HUES6 (cell line): ENCODE data around the gene SMIM15.
"Not testable (repeated sequence)": the region's sequence is repeated elsewhere in the genome, so short reads cannot be mapped to it uniquely, and the experiment has no call there.

ENCODE experiments used
- H3K27ac ChIP-seq: 2 replicates; pipeline ENCODE4 v1.7.0; 2013; ENCODE audit warnings: low read depth, mild to moderate bottlenecking, low read length, inconsistent platforms
- H3K27me3 ChIP-seq: 2 replicates; pipeline ENCODE4 v1.6.1; 2013; ENCODE audit warnings: low read length; ENCODE audit not compliant: control insufficient read depth, insufficient read depth
- H3K36me3 ChIP-seq: 2 replicates; pipeline ENCODE4 v1.6.1; 2013; ENCODE audit warnings: low read length; ENCODE audit not compliant: control insufficient read depth, insufficient read depth
- H3K4me1 ChIP-seq: 2 replicates; pipeline ENCODE4 v1.6.1; 2013; ENCODE audit warnings: low read length; ENCODE audit not compliant: control insufficient read depth, insufficient read depth
- H3K4me3 ChIP-seq: 2 replicates; pipeline ENCODE4 v1.5.1; 2013; ENCODE audit warnings: low read depth, low read length
- H3K9ac ChIP-seq: one replicate; pipeline ENCODE4 v1.6.1; 2013; ENCODE audit warnings: mild to moderate bottlenecking, low read length
- H3K9me3 ChIP-seq: 2 replicates; pipeline ENCODE4 v1.6.1; 2013; ENCODE audit warnings: low read depth, low read length; ENCODE audit not compliant: control insufficient read depth, insufficient read depth

SMIM15 gene, protein sequence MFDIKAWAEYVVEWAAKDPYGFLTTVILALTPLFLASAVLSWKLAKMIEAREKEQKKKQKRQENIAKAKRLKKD

DNA sequence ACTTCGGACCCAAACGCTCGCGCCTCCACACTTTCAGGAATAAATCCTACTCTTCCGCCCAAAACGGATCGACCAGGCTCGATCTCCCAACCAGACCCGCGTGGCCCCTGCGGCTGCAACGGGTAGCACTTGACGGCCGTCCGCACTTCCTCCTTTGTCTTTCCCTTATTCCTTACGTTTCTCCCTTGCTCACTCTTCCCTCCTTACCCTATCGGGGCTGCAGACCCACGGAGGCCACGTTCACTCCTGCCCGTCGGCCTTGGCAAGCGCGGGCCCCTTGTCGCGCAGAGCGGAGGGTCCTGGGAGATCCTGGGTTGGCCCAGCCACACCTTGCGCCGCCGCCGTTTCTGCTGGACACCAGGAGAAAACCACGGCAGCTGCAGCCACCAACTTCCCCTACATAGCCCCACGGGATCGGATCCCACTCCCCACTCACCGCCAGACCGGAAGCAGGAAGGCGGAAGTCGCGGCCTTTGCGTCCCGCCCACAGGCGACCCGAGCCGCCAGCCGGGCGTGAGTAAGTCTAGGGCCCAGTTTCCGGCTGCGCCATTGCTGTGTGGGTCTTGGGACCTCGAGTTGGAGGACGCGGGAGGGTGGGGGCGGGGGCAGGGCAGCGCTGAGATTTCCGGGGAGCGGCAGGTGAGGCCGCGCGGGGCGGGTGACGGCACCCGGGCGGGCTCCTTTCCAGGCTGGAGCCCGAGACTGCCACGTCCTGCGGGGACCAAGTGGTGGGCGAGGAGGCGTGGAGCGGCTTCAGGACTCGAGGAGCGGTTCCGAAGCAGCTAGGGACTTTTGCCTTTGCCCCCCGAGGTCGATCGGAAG, at the start of gene SMIM15:
SMIM15 (minus strand) TSS at position 459 of the 822 bp plus-strand sequence. CDS start 2,297 bp downstream, outside the sequence.
- Histone ChIP-seq H3K27ac (peak within 1 kb of the TSS; percentile 91), H3K4me1 (peaks cover 14% of the 10 kb centered on the region; the same call in 1 of the 2 replicates), H3K4me3 (peak within 1 kb of the TSS; percentile 97)

DNA sequence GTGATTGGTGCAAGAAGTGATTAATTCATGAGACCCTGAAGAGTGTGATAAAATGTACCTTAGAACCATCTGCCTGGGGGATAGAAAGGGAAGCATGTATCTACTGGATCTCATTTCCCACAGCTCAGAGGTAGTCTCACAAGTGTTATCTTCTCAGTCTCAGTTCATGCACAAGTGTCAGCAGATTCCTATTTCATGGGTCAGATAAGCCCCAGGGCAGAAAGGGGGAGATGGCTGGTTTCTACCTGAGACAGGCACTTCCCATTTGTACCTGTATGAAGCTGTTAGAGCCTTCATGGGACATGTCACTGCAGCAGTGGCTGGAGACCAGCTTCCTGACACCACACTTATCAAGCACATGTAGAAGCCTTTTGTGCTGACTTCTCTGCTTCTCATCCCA, 45.6 kb upstream of the SMIM15 start:
- no peaks in the 10 kb centered on the region for H3K4me1 ChIP-seq
- peaks cover 31% of the 10 kb centered on the region for H3K9me3 ChIP-seq
- no peak overlapping the region for H3K27ac ChIP-seq
- no peak overlapping the region for H3K9ac ChIP-seq
- no peaks in the 10 kb centered on the region for H3K27me3 ChIP-seq
- H3K36me3 ChIP-seq = no peaks in the 10 kb centered on the region
- no peak overlapping the region for H3K4me3 ChIP-seq

More for the DNA sequence above, at the start of gene SMIM15:
- Histone ChIP-seq H3K27me3 (no peaks in the 10 kb centered on the region), H3K9me3 (peaks cover 7% of the 10 kb centered on the region), H3K9ac (peak within 1 kb of the TSS; percentile 91), H3K36me3 (peaks cover 41% of the 10 kb centered on the region)

DNA sequence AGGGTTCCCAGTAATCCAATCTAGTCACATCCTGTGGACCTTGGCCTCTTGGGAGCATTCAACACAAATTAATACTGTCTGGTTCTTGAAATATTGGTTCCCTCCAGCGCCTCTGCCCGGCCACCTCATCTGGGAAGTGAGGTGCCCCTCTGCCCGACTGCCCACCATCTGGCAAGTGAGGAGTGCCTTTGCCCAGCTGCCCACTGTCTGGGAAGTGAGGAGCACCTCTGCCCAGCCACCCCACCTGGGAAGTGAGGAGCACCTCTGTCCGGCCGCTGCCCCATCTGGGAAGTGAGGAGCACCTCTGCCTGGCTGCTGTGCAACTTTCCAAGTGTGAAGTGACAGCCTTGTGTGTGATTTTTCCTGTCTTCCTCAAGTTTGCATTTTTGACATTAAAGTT, 42.7 kb upstream of the SMIM15 start:
- Histone ChIP-seq H3K9me3 (peaks cover 31% of the 10 kb centered on the region), H3K9ac (no peak overlapping the region), H3K27ac (no peak overlapping the region), H3K4me1 (peaks cover 9% of the 10 kb centered on the region; the same call in 1 of the 2 replicates), H3K36me3 (no peaks in the 10 kb centered on the region), H3K27me3 (no peaks in the 10 kb centered on the region), H3K4me3 (no peak overlapping the region)

DNA sequence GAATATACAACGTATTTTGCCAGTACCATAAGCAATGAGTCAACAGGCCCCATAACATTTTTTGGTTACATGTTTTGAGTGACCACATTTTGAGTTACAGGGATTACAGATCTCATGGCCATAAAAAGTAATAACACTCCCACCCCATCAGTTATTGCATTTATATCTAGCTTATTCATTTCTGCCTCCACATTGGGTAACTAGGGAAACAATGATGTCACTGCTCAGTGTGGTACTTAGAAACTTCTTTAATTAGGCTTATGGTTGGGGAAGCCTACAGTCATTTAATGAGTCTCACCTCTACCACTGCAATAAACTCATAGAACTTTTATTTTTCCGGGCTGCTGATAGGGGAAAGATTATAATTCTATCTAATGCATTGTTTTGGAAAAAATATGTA, 39.9 kb upstream of the SMIM15 start:
- Histone ChIP-seq H3K4me3 (no peak overlapping the region), H3K36me3 (no peaks in the 10 kb centered on the region), H3K27me3 (no peaks in the 10 kb centered on the region), H3K4me1 (peaks cover 9% of the 10 kb centered on the region; the same call in 1 of the 2 replicates), H3K27ac (no peak overlapping the region), H3K9me3 (peaks cover 11% of the 10 kb centered on the region; the same call in 1 of the 2 replicates), H3K9ac (no peak overlapping the region)

DNA sequence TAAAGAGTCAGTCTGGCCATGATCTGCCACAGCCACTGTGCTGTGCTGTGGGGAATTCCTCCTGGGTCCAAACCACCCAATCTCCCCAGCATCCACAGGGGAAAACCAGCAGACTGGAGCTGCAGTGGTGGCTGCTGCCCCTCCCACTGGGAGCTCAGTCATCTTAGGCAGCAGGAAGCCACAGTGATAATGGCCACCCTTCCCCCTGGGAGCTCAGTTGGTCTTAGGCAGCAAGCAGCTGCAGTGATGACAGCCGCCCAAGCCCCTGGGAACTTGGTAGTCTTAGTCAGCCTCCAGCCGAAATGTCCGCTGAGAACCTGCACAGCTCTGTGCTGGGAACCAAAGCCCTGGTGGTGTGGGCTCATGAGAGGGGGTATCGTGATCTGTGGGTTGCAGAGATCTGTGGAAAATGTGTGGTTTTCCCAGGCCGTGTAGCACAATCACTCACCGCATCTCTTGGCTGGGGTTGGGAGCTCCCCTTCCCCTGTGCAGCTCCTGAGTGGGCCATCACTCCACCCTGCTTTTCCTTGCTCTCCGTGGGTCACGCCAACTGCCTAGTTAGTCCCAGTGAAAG, 38.4 kb upstream of the SMIM15 start:
- Histone ChIP-seq H3K4me3 (no peak overlapping the region), H3K4me1 (peaks cover 9% of the 10 kb centered on the region; the same call in 1 of the 2 replicates), H3K9ac (no peak overlapping the region), H3K27me3 (no peaks in the 10 kb centered on the region), H3K27ac (no peak overlapping the region), H3K9me3 (0 out of 2 replicates have a peak, but pooled peaks cover 8% of the 10 kb centered on the region), H3K36me3 (no peaks in the 10 kb centered on the region)

DNA sequence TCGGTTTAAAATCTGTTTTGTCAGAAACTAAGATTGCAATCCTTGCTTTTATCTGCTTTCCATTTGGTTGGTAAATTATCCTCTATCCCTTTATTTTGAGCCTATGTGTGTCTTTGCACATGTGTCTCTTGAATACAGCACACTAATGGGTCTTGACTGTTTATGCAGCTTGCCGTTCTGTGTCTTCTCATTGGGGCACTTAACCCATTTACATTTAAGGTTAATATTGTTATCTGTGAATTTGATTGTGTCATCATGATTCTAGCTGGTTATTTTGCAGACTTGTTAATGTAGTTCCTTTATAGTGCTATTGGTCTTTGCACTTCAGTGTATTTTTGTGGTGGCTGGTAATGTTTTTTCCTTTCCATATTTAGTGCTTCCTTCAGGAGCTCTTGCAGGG, 36.3 kb upstream of the SMIM15 start:
- Histone ChIP-seq H3K36me3 (no peaks in the 10 kb centered on the region), H3K4me3 (no peak overlapping the region)

DNA sequence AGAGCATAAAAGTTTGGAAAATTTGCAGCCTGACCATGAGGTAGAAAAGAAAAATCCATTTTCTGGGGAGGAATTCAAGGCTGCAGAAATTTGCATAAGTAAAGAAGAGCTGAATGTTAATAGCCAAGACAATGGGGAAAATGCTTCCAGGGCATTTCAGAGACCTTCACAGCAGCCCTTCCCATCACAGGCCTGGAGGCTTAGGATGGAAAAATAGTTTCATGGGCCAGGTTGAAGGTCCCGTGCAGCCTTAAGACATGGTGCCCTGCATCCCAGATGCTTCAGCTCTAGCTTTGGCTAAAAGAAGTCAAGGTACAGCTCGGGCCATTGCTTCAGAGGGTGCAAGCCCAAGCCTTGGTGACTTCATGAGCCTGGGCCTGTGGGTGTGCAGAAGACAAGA, 25.6 kb upstream of the SMIM15 start:
- not testable (repeated sequence) for H3K4me3 ChIP-seq, H3K27ac ChIP-seq, H3K27me3 ChIP-seq

More for the DNA sequence above, 36.3 kb upstream of the SMIM15 start:
- Histone ChIP-seq H3K27me3 (no peaks in the 10 kb centered on the region), H3K9ac (no peak overlapping the region), H3K9me3 (0 out of 2 replicates have a peak, but pooled peaks cover 2% of the 10 kb centered on the region), H3K4me1 (peaks cover 9% of the 10 kb centered on the region; the same call in 1 of the 2 replicates), H3K27ac (no peak overlapping the region)

DNA sequence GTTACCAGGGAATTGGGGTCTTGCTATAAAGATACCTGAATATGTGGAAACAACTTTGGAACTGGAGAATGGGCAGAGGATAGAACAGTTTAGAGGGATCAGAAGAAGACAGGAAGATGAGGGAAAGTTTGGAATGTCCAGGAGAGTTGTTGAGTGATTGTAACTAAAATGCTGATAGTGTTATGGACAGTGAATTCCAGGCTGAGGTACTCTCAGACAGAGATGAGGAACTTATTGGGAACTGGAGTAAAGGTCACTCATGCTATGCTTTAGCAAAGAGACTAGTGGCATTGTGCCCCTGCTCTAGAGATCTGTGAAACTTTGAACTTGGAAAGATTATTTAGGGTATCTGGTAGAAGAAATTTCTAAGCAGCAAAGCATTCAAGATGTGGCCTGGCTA, 25.1 kb upstream of the SMIM15 start:
- Histone ChIP-seq H3K27ac (0 out of 2 replicates have a peak overlapping the region, but pooled peaks have one; percentile 29), H3K4me1 (peaks cover 10% of the 10 kb centered on the region)
- H3K4me3 ChIP-seq, H3K27me3 ChIP-seq, H3K36me3 ChIP-seq, H3K9me3 ChIP-seq, H3K9ac ChIP-seq: not testable (repeated sequence)

More for the DNA sequence above, 25.6 kb upstream of the SMIM15 start:
- H3K9me3 ChIP-seq, H3K9ac ChIP-seq, H3K36me3 ChIP-seq: not testable (repeated sequence)
- H3K4me1 ChIP-seq = peaks cover 10% of the 10 kb centered on the region

DNA sequence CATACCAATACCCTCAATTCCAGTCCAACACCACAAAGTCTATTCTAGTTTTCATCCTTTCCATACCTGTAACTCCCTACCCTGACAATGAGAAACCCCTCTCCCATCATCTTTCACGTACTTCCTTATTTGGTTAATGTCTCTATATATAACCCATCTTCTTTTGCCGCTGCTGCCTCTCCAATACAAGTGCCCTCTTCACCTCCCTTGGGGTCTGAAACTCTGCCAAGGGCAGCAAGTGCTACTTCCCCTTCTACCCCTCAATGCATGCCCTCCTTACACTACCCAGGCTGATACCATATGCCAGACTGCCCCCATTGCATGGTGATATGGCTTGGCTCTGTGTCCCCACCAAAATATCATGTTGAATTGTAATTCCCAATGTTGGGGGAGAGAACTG, 24.4 kb upstream of the SMIM15 start:
- H3K9me3 ChIP-seq = no peaks in the 10 kb centered on the region; the same call in 1 of the 2 replicates

DNA sequence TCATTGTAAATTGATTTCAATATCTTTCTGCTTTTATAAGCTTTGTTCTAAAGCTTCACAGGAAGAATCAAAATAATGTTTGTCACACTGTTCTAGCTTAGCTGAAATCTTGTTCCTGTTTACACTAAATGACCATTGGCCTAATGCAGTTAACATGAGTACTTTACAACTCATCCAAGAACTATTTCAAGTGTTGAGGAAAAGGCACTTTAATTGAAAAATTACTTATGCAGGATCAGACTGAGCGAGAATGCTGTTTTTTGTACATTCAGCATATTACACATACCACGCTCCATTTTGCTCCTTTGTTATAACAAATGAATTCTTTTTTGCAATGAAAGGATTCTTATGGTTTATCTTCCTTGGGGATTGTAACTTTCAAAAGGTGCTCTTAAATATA, 22.4 kb upstream of the SMIM15 start:
- Histone ChIP-seq H3K27ac (no peak overlapping the region), H3K27me3 (no peaks in the 10 kb centered on the region), H3K9me3 (no peaks in the 10 kb centered on the region; the same call in 1 of the 2 replicates), H3K4me1 (peaks cover 10% of the 10 kb centered on the region), H3K9ac (no peak overlapping the region), H3K4me3 (no peak overlapping the region), H3K36me3 (no peaks in the 10 kb centered on the region)

More for the DNA sequence above, 24.4 kb upstream of the SMIM15 start:
- Histone ChIP-seq H3K27ac (no peak overlapping the region), H3K9ac (no peak overlapping the region), H3K4me1 (peaks cover 10% of the 10 kb centered on the region), H3K27me3 (no peaks in the 10 kb centered on the region), H3K4me3 (no peak overlapping the region), H3K36me3 (no peaks in the 10 kb centered on the region)

DNA sequence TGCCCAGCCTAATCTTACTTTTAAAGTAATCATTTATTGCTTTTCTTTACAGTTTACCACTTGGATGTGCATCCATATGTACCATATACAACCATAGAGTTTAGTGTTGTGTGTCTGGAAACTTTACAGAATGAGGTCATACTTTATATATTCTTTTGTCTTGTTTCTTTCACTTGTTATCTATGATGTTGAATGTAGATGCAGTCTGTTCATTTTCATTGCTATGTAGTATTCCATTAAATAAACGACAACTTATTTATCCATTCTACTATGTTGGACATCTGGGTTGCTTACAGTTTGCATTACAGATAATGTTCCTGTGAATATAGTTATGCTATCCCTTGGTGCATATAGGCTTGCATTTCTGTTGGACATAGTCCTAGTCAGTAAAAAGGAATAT, 21.3 kb upstream of the SMIM15 start:
- no peak overlapping the region for H3K27ac ChIP-seq
- no peak overlapping the region for H3K4me3 ChIP-seq
- H3K36me3 ChIP-seq = no peaks in the 10 kb centered on the region
- H3K27me3 ChIP-seq = no peaks in the 10 kb centered on the region
- H3K9ac ChIP-seq = no peak overlapping the region
- H3K4me1 ChIP-seq = peaks cover 10% of the 10 kb centered on the region
- H3K9me3 ChIP-seq = no peaks in the 10 kb centered on the region; the same call in 1 of the 2 replicates
